Measurements from ENCODE around the gene ROBO1. TPM values are rescaled to one million over a fixed set of nuclear protein-coding genes. Genes with fewer than 3 reads are reported as not detected.

The ROBO1 gene
- total and polyA plus RNA-seq, 2 of the 13 experiments (the other 11 are each of a cell fraction or from before 2014, with no cell fraction given) = 52.2 to 71.0 TPM

GRCh38 chr3:79170021-79170420, 597.8 kb downstream of the ROBO1 start:
- ATAC-seq (no peak), DNase-seq (ENCODE audit: low spot score) (no peak), FAIRE-seq (no peak)
- WGBS (ENCODE audit: low lambda C conversion rate) = 42% methylated on average over 1 of the region's 1 CpG
- intact Hi-C loops (cut with micrococcal nuclease; ENCODE audit: unreplicated experiment) (no loop called here), in situ Hi-C loops (cut with HindIII; ENCODE audit: extremely low pct_ligation_motif_present, low pct_unique_long_range_greater_than_20kb) (no loop called here)
- no peaks in the 10 kb centered on the region for H4K20me1 ChIP-seq (ENCODE audit: insufficient read depth, low read length)
- H3K27me3 ChIP-seq (ENCODE audit: control insufficient read depth in 1 of 2, insufficient read depth in 2 of 2, low read length in 2 of 2) = no peaks in the 10 kb centered on the region
- TF ChIP-seq MBD4 (IDR thresholded peaks at IDR 0.05; ENCODE audit: borderline replicate concordance, low read length) (no peak), RFX3 (CRISPR knock-in tag; IDR thresholded peaks at IDR 0.05) (no peak), ZNF24 (IDR thresholded peaks at IDR 0.05) (no peak), HNRNPLL (IDR thresholded peaks at IDR 0.05; ENCODE audit: low read depth, low read length, poor library complexity, severe bottlenecking) (no peak), ZNF850 (CRISPR knock-in tag; conservative IDR thresholded peaks at IDR 0.05) (no peak), ZNF574 (CRISPR knock-in tag; IDR thresholded peaks at IDR 0.05) (no peak), CBX5 (CRISPR knock-in tag; IDR thresholded peaks at IDR 0.05; ENCODE audit: borderline replicate concordance) (no peak)
- no peaks in the 10 kb centered on the region for H3K9me3 ChIP-seq (ENCODE audit: low read length)
- H3K9ac ChIP-seq (ENCODE audit: insufficient read depth, low read depth, low read length) = no peak overlapping the region
- CTCF ChIA-PET (ENCODE audit: low intra/inter-chr PET ratio, low total read pairs) = no interaction called here
- no TSS peak for BruUV-seq (replicated peaks)
- H3K4me1 ChIP-seq (ENCODE audit: insufficient read depth, low read length) = no peaks in the 10 kb centered on the region
- no peaks in the 10 kb centered on the region for H3K36me3 ChIP-seq (replicated peaks in 1 of 2; ENCODE audit: control insufficient read depth in 1 of 2, insufficient read depth in 2 of 2, low read length in 2 of 2)
- no peak overlapping the region for H3K4me2 ChIP-seq (ENCODE audit: low read depth, low read length)
- POLR2A ChIA-PET = no interaction called here
- H3K79me2 ChIP-seq (ENCODE audit: insufficient read depth, low read length) = no peaks in the 10 kb centered on the region
- H2AFZ ChIP-seq (ENCODE audit: low read length) = no peak overlapping the region
- H3K4me3 ChIP-seq (replicated peaks in 1 of 3; ENCODE audit: insufficient read depth in 1 of 3, low read depth in 2 of 3, low read length in 3 of 3) = no peak overlapping the region
- H3K27ac ChIP-seq (ENCODE audit: extremely low read length, insufficient read depth, low read length) = no peak overlapping the region
